GM15510 (cell line): ENCODE measurements around the gene RTN1.

Experiments
- POLR2A ChIP-seq: IDR thresholded peaks from 3 replicates; pipeline ENCODE4 v1.6.1; 2011; ENCODE audit warnings: borderline replicate concordance; ENCODE audit not compliant: insufficient read length; ENCODE audit errors: extremely low read depth

RTN1 gene

DNA sequence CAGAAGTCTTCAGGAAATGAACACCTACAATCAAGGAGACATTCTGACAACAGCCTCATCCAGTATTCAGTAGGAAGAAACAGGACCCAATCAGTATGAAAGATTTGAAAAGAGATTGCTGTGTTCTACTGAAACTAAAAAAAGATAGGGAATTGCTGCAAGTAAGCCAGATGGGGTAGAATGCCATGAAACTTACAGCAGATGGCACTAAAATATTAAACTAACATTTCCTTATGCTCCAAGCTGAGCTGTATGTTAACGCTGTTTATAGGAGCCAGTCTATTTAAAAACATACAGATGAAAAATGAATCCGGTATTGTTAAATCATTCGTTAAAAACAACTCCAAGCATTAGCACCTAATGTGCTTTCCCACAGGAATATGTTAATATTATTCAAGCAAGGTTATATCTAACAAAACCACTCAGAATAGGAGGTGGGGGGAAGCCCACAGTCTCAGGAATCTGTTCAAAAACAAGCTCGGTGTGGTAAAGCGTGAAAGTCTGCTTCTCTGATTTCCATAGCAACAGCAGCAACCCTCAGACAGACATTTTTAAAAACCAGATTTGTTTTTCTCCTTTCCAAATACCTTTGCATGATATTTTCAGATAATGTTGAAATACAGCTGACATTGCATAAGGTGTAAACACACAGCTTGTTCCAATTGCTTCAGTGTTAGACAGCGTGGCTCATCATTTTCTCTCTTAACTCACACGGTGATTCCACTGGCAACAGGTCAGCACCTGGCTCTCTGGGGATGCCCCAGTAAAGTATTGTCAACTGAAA is 162.6 kb downstream of the RTN1 start:
- TF ChIP-seq POLR2A: no peak

DNA sequence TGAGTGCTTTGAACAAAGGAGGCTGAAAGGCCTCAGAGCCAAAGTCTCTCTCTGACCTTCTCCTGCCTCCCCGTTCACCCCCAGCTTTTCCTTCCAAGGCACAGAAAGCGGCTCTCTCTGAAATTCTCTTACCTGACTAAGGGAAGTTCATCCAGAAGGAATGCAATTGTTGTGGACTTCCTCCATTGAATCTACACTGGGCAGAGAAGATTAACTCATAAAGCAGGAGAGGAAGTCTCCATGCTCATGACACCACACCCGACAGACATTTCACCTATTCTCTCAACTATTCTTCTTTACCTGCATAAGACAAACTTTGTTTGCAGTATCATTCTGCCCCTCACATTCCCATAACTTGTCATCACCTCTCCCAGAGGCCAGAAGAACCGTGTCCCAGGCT is 164.7 kb downstream of the RTN1 start:
- no peak for TF ChIP-seq POLR2A

DNA sequence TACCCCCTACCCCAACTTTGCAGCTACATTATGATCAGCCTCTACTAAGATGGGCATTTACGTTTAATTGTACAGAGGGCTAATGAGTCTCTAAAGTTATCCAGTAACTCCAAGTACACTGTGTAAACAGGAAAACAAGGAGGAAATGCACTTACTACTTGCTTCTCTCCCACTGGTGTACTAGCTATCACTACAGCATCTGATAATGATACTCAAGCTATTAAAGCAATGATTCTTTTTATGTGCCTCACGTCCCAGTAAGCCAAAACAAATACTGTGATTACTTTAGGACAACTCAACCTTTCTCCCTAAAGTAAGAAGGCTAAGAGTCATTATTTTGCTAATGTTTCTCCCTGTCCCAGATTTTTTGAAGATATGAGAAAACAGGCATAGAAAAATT is 165.3 kb downstream of the RTN1 start:
- no peak for TF ChIP-seq POLR2A

DNA sequence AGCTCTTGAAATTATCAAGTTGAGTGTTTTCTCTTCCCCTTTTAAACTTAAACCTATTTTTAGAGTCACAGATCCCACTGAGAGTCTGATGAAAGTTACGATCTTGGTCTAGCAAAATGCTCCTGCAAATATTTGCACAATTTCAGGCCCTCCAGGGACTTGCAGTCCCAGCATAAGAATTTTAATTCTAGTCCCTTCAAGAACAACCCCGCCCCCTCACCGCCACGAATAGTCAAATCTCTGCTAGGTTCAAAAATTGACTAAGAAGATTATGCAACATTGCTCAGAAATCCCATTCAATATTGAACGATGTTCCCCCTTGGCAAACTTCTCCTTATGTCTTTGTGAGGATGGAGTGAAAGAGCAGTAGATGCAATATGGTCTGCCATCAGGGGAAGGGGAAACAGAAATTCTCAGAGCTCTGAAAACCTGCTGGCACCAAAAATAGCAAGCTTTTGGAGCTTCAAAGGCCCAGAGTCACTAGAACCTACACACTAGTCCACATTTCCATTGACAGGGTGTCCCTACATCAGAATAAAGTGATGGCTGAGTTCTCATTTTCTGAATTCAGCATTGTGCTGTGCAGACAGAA is 166.4 kb downstream of the RTN1 start:
- TF ChIP-seq POLR2A: no peak

GRCh38 chr14:59699442-59699841 is 171.1 kb downstream of the RTN1 start:
- no peak for TF ChIP-seq POLR2A

DNA sequence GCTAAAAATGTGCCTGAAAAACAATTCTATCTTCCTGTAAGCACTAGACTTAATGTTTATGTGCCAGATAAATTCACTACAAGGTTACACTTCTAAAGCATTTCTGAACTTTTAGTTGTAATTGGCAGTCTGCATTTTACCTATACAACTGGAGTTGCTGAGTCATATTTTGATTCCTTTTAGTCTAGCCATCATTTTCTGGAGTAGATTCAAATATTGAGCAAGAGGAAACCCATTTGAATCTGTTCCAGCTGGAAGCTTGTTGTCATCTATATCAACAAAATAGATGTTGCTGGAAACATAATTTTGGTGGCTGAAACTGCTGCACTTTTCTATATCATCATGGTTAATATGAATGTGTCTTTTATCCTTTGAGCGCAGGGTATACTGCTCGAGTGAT is 171.8 kb downstream of the RTN1 start:
- no peak for TF ChIP-seq POLR2A

- no peak for TF ChIP-seq POLR2A
Observed at GRCh38 chr14:59695198-59695597, 175.4 kb downstream of the RTN1 start.

DNA sequence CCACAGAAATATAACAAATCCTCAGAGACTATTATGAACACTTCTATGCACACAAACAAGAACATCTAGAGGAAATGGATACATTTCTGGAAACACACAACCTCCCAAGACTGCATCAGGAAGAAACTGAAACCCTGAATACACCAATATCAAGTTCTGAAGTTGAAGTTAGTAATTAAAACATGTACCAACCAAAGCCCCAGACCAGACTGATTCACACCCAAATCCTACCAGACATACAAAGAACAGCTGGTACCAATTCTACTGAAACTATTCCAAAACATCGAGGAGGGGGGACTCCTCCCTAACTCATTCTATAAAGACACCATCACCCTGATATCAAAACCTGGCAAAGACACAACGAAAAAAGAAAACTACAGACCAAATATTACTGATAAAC is 179.3 kb downstream of the RTN1 start:
- no peak for TF ChIP-seq POLR2A

- TF ChIP-seq POLR2A: no peak
Observed at GRCh38 chr14:59690426-59690825, 180.2 kb downstream of the RTN1 start.

- no peak for TF ChIP-seq POLR2A
Observed at GRCh38 chr14:59688224-59689170, 182.1 kb downstream of the RTN1 start.

- no peak for TF ChIP-seq POLR2A
Observed at GRCh38 chr14:59687663-59688062, 182.9 kb downstream of the RTN1 start.

DNA sequence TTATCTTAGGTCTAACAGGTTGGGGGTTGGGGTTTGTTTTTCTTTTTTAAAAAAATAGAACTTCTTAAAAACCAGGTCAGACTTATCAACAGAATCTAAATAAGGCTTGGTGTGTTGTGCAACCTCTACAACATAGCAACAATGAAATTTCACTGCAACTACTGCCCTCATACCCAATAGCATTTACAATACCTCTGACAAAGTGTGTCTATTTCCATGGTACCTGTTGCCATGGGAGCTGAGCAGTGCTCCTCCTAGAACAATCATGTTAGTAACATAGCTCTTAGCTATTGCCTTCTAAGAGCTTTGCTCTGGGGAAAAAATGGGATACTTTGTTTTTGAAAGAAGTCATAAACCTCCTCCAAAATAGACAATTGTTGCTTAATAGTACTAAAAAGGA is 190.7 kb downstream of the RTN1 start:
- no peak for TF ChIP-seq POLR2A

DNA sequence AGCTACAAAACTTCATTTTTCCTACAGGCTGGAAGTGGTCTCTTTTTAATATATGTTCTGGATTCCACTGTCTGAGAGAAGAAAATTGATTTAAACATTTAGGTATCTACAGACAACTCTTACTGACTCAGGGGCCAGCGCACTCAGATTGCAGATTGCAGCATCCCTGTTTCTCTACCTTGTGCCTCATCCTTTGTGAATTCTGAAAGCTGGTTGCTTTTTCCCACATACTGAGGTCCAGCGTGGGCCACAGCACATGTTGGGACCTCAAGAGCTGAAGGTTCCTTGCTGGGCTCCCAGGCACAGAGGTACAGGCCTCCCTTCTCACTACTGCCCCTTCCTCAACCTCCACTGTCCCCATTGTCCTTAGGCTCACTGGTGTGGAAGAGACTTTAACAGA is 192.2 kb downstream of the RTN1 start:
- no peak for TF ChIP-seq POLR2A

GRCh38 chr14:59677771-59678231 is 192.8 kb downstream of the RTN1 start:
- TF ChIP-seq POLR2A: no peak

DNA sequence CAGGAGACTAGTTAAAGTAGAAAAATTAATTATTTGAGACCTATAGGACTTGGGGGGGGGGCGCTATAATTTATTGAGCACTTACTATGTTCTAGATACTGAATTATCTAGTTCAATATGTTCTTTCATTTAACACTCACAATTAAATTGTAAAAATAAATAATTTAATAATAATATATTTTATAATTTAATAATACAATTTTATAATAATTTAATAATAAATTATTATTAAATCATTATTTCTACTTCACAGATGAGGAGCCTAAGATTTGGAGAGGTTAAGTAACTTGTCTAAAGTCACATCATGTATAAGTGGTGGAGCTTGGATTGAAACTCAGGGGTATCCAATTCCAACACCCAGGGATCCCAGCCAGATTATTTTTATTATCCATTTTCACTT is 195.2 kb downstream of the RTN1 start:
- TF ChIP-seq POLR2A: no peak

GRCh38 chr14:59664741-59665140 is 205.8 kb downstream of the RTN1 start:
- no peak for TF ChIP-seq POLR2A

- no peak for TF ChIP-seq POLR2A
Observed at GRCh38 chr14:59657769-59658168, 212.8 kb downstream of the RTN1 start.
